Glomerular visceral epithelial cell (primary cell): ENCODE measurements around the gene EMC1.
"Not testable (repeated sequence)": the region's sequence is repeated elsewhere in the genome, so short reads cannot be mapped to it uniquely, and the experiment has no call there.

Experiments
- DNase-seq: peaks from one replicate; pipeline ENCODE4 v3.0.0-alpha.2; 2016; ENCODE audit errors: extremely low spot score

EMC1 gene

DNA sequence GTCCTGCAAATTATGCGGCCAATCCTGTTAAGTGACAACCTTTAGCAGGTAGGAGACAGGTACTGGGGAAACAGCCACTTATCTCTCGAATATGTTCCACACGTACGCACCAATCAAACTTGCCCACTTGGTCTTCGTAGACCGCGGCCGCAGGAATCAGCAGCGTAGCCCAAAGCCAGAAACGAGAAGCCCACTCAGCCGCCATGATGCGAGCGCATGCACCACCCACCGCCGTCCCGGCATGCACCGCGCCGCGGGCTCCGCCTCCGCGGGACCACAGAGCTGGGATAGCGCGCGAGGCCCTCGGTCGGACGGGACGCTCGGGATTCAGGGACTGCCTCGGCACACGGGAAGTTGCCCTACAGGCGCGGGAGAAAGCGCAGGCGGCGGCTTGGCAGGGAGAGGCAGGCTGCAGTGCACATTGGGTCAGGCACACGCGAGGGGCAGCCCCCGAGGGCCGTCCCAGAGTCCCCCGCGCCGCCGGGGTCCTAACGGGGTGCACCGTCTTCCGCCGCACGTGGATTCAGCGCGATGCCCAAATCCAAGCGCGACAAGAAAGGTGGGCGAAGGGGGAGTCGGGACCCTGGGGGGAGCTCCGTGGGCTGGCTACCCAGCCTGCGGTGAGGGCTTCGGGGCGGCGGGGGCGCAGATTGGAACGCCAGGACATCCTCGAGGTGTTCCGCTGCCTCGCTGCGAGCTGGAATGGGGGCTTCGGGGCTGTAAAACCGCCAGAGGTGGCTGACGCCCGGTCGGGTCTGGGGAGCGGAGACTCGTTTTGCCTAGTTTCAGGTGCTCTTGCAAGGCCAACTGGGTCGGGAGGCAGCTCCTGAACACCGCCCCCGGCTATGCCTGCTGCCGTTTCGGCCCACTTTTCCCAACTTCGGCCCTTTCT lies at the start of gene EMC1, which contains the start of gene MRTO4:
EMC1 (minus strand) TSS at position 220 of the 892 bp plus-strand sequence; CDS start at position 205, 15 bp downstream.
MRTO4 (plus strand) TSS at position 501 of the 892 bp plus-strand sequence; CDS start at position 532, 31 bp downstream.
- peak; percentile 84 for DNase-seq

DNA sequence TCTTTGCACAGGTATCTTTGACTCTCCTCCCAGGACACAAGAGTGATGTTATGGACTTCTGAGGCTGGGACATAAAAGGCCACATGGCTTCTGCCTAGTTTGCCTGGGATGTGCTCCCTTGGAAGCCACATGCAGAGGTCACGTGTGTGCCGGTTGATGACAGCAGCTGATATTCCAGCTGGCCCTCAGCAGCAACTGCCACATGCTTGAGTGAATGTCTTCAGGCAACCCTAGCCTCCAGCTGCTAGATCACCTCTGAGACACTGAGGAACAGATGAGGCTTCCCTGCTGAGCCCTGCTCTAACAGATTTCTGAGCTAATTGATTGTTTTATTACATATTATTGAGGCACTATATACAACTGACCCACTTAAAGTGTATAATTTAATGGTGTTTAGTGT lies 48.9 kb upstream of the EMC1 start:
- no peak for DNase-seq

DNA sequence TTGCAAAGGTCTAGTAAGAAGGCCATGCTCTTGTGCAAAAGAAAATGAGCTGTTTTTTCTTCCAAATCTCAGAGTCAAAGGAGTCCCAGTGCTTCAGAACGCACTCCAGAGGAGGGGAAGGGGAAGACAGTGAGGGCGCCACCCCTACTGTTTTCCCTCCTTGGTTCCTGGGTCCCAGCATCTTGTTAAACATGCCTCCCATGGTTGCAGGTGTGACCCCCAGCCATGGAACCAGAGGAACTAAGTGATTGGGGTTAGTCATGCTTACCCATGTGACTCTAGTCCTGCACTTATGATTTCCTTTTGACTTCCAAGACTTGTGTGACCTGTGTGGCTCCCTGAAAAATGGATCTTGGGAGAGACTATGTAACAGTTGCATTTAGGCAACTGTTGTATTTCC lies 43.3 kb upstream of the EMC1 start:
- no peak for DNase-seq

DNA sequence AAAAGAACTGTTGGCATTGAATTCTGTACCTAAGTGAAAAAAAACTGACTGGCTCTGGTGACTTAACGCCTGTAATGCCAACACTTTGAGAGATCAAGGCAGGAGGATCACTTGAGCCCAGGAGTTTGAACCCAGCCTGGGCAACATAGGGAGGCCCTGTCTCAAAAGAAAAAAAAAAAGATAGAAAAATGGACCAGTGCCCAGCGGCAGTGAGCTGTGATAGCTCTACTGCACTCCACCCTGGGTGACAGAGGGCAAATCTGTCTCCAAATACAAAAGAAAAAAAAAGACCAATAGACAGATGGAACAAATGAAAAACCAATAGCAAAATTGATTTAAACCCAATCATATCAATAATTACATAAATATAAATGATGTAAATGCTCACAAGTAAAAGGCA lies 37.9 kb upstream of the EMC1 start:
- no peak for DNase-seq

DNA sequence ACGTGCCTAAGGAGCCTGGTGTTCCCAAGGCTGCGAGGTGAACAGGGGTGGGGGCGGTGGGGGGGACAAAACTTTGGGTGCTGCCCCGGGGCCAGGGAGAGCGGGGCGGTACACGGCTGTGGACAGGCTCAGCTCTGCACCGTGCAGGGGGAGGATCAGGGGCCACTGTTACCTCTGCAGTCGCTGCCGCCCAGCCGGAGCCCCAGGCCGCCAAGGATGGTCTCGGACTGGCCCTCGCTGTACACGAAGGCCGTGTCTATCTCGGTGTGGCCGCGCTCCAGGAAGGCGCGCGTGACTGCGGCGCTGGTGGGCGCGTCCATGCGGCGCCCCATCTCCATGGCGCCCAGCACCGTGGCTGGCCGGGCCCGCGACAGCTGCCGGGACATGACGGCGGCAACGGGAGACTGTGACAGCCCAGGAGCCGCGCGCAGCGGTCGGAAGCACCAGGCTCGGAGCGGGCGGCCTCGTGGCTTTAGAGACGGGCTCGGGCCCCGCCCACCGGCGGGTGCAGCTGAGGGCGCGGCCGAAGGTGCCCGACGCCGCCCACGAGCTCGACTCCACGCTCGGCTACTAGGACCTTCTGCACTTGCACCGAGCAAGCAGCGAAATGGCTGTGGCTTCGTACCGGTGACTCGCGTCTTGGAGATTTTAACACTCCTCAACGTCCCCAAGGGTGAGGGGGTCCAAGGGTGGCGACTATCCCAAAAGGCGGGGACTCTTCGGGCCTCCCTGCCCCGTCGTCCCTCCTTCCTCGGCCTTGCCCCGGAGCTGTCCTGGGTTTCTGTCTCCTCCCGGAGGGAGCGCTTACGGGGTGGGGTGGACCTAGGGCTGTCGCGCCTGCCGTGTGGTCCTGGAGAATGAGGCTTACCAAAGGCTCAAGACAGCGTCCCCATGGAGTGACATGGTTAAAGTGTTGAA lies 37.3 kb upstream of the EMC1 start, which contains the start of gene AKR7A3:
AKR7A3 (minus strand) TSS at position 447 of the 918 bp plus-strand sequence; CDS start at position 386, 61 bp downstream.
- DNase-seq: not testable (repeated sequence)

DNA sequence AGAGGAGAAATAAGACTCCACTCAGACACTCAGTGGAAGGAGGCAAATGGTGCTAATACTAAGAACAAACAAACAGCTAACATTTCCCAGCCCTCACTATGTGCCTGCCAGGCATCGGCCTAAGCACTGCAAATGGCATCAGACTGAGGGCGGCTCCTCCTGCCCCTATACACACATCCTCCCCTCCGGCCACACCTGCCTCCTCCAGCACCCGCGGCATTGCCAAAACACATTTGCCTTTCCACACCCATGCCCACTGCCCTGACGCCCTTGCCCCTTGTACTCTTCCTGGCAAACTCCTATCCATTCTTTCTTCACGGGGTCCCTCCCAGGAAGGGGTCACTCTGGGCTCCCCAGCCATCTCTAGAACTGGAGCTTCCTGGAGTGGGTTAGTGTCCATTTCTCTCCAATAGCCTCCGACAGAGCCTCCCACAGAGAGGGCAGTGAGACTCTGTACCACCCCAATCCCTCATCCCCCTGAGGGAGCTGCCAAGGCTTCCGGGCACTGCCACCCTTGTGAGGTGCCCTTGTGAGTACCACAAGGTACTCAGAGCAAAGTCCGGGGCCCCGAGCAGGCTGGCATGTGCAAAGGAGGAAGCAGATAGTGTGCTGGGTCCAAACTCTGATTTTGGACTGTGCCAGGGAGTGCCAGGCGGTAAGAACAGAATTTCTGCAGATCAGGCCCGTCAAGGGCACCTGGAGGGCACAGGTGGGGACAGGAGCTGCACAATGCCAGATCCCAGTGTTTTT lies 36.3 kb upstream of the EMC1 start:
- DNase-seq: no peak

DNA sequence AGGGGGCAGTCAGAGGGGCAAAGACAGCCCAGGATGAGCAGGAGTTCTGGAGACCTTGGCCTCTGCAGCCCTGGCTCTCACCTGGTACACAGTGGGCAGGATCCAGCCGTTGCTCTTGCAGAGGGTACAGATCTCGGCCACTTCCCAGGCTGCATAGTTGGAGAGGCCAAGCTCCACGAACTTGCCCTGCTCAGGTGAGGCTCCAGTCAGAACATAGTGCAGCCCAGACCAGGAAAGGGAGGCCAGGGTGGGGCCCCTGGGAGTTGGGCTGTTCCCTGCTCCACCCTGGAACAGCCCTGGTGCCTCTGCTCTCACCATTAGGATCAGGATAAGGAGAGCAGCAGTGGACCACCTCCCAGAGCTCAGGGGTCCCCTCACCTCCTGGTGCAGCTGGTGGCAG lies 34.5 kb upstream of the EMC1 start:
- not testable (repeated sequence) for DNase-seq

DNA sequence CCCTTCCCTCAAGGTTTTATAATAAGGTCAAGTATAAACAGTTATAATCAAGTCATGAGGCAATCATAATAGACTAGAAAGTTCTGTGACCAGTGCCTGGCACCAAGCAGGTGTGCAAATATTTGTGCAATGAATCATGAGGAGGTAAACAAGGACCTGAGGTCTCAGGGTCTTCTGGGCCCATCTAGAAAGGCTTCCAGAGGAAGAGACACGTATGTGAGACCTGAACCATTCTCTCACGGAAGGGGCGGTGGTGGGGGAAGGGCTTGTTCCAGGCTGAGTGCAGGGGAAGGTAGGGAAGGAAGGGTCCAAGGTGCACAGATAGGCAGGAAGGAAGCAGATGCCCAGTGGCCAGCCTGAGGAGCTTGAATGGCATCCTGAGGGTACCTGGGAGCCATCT lies 34.0 kb upstream of the EMC1 start:
- DNase-seq: not testable (repeated sequence)

DNA sequence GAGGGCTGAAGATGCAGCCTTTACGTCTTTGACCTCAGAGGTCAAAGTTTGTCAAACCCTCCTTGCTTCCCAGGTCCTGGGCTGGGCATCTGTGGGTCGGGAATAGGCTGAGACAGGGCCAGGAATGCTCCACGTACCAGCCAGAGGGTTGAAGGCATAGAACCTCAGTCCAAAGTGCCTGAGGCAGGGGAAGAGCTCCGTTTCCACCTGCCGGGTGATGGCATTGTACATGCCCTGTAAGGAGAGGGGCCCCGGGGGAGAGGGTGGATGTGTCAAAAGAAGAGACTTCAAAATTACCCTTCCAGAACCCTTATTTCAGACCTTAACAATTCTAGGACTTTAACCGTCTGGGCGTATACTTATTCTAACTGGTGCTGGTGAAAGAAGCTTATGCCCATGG lies 33.6 kb upstream of the EMC1 start:
- DNase-seq: no peak

DNA sequence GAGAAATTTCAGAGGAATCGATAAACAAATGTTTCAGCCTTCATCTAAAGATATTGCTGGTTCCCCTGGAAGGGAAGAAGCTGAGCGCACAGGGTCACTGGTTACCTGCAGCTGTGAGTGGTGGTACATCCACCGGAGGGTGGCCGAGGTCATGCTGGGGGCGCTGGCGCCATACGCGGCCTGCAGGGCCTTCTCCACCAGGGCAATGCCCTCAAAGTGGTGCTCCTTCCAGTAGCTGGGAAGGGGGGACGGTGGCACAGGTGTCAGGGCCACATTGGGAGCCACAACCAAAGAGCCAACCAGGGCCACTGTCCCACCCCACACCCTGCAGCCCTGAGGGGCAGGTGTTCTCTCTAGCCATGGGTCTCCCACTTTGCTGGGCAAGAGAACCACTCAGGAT lies 32.6 kb upstream of the EMC1 start:
- no peak for DNase-seq

DNA sequence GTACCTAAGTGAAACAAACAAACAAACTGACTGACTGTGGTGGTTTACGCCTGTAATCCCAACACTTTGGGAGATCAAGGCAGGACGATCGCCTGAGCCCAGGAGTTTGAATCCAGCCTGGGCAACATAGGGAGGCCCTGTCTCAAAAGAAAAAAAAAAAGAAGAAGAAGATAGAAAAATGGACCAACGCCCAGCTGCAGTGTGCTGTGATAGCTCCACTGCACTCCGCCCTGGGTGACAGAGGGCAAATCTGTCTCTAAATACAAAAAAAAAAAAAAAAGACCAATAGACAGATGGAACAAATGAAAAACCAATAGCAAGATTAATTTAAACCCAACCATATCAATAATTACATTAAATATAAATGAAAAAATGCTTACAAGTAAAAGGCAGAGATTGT lies 23.3 kb upstream of the EMC1 start:
- DNase-seq: no peak

DNA sequence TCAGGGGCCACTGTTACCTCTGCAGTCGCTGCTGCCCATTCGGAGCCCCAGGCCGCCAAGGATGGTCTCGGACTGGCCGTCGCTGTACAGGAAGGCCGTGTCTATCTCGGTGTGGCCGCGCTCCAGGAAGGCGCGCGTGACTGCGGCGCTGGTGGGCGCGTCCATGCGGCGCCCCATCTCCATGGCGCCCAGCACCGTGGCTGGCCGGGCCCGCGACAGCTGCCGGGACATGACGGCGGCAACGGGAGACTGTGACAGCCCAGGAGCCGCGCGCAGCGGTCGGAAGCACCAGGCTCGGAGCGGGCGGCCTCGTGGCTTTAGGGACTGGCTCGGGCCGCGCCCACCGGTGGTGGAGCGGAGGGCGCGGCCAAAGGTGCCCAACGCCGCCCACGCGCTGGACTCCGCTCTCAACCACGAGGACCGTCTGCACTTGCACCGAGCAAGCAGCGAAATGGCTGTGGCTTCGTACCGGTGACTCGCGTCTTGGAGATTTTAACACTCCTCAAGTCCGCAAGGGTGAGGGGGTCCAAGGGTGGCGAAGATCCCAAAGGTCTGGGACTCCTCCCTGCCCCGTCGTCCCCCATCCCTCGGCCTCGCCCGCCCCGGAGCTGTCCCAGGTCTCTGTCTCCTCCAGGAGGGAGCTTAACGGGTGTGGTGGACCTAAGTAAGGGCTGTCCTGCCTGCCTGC lies 22.7 kb upstream of the EMC1 start:
- not testable (repeated sequence) for DNase-seq

DNA sequence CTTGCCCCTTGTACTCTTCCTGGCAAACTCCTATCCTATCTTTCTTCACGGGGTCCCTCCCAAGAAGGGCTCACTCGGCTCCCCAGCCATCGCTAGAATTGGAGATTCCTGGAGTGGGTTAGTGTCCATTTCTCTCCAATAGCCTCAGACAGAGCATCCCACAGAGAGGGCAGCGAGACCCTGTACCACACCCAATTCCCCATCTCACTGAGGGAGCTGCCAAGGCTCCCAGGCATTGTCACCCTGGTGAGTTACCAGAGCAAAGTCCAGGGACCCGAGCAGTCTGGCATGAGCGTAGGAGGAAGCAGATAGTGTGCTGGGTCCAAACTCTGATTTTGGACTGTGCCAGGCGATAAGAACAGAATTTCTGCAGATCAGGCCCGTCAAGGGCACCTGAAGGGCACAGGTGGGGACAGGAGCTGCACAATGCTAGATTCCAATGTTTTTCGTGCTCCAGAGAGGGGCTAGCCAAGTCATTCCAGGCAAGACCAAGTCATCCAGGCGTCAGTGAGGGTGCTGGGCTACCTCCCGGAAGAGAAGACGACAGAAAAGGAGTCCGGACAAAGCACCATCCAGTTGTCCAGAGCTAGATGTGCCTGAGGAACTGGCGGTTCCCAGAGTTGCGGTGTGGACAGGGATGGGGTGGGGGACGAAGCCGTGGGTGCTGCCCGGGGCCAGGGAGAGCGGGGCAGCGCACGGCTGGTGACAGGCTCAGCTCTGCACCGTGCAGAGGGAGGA lies 22.0 kb upstream of the EMC1 start:
- no peak for DNase-seq

DNA sequence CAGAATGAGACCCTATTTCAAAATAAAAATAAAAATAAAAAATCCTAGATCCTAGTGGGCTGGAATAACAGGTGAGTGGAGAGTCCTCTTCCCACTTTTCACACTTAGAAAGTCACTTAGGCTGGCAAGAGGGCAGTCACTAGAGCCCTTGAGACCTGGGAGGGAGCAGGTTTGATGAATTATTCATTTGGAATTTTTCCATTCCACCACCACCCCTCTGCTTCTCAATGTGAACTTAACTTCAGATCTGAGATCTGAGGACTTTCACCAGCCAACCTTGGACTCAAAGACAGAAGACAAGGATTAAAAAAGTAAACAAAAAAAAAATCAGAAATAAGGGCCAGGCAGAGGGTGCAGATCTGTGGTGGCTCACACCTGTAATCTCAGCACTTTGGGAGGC lies 20.7 kb upstream of the EMC1 start:
- DNase-seq: no peak

DNA sequence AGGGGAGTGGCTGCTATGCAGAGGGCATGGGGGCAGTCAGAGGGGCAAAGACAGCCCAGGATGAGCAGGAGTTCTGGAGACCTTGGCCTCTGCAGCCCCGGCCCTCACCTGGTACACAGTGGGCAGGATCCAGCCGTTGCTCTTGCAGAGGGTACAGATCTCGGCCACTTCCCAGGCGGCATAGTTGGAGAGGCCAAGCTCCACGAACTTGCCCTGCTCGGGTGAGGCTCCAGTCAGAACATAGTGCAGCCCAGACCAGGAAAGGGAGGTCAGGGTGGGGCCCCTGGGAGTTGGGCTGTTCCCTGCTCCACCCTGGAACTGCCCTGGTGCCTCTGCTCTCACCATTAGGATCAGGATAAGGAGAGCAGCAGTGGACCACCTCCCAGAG lies 19.0 kb upstream of the EMC1 start:
- not testable (repeated sequence) for DNase-seq

DNA sequence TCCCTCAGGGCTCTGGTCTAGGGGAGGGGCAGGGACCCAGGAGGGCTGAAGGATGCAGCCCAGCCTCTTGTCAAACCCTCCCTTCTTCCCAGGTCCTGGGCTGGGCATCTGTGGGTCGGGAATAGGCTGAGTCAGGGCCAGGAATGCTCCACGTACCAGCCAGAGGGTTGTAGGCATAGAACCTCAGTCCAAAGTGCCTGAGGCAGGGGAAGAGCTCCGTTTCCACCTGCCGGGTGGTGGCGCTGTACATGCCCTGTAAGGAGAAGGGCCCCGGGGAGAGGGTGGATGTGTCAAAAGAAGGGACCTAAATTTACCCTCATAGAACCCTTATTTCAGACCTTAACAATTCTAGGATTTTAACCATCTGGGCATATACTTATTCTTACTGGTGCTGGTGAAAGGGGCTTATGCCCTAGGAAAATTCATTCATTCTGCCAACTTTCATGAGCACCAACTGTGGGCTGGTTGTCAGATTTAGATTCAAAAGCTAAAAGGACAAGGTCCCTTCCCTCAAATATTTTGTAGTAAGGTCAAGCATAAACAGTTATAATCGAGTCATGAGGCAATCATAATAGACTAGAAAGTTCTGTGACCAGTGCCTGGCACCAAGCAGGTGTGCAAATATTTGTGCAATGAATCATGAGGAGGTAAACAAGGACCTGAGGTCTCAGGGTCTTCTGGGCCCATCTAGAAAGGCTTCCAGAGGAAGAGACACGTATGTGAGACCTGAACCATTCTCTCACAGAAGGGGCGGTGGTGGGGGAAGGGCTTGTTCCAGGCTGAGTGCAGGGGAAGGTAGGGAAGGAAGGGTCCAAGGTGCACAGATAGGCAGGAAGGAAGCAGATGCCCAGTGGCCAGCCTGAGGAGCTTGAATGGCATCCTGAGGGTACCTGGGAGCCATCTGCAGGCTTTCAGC lies 18.4 kb upstream of the EMC1 start:
- DNase-seq: not testable (repeated sequence)

DNA sequence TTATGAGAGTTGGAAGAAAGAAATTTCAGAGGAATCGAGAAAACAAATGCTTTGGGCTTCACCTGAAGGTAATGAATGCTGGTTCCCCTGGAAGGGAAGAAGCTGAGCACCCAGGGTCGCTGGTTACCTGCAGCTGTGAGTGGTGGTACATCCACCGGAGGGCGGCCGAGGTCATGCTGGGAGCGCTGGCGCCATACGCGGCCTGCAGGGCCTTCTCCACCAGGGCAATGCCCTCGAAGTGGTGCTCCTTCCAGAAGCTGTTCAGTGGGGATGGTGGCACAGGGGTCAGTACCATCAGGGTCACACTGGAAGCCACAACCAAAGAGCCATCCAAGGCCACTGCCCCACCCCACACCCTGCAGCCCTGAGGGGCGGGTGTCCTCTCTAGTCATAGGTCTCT lies 17.1 kb upstream of the EMC1 start:
- no peak for DNase-seq

DNA sequence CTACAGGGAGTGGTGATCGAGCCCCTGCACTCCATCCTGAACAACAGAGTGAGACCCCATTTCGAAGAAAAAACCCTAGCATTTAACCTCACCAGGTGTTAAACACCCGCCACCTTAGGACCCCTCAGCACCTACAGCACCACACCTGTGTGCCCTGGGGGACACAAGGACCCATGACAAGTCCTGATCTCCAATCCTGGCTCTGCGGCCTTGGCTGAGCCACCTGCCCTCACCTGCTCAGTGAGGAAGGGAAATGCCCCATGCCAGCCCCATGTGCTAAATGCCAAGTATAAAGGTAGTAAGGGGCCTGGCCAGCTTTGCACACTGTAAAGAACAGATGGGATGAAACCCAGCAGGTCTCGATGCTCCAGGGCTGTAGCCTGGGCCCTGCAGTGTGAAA lies 11.4 kb upstream of the EMC1 start:
- DNase-seq: no peak

DNA sequence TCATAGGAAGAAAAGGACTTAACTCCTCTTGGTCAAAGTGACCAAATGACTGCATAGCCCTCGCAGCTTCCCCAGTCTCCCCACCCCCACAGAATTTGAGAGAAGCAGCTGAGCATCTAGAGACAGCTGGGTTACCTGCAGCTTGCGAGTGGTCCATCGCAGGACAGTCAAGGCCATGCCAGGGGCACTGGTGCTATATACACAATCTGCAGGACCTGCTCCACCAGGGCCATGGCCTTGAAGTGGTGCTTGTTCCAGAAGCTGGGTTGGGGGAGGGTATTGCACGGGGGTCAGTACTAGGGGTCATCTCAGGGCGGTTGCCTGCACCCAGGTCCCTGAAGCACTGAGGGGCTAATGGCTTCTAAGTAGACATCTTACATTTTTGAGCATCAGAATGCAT lies 10.7 kb upstream of the EMC1 start:
- DNase-seq: no peak
